NCI-H526 treated with DMSO at 0.1 percent for 48 hours (cell line): ENCODE data around the gene ACAD10.
A peak's percentile ranks its signal among the peaks of the same experiment; 100 is the strongest.
"Not testable (repeated sequence)": the region's sequence is repeated elsewhere in the genome, so short reads cannot be mapped to it uniquely, and the experiment has no call there.

Source experiments
- DNase-seq: peaks from one replicate; lab custom pipeline; 2025; lab: John Stamatoyannopoulos, UW

The ACAD10 gene

GRCh38 chr12:111687255-111687654 is 1.4 kb downstream of the ACAD10 start:
- no peak for DNase-seq

- no peak for DNase-seq
These were observed 2.1 kb downstream of the ACAD10 start for GRCh38 chr12:111687952-111688351.

GRCh38 chr12:111691262-111691661 is 5.4 kb downstream of the ACAD10 start:
- no peak for DNase-seq

- no peak for DNase-seq
These were observed 6.8 kb downstream of the ACAD10 start for GRCh38 chr12:111692575-111693210.

GRCh38 chr12:111693818-111694217 is 8.0 kb downstream of the ACAD10 start:
- DNase-seq: no peak

GRCh38 chr12:111699962-111700361 is 14.1 kb downstream of the ACAD10 start:
- DNase-seq: no peak

GRCh38 chr12:111705672-111706071 is 19.8 kb downstream of the ACAD10 start:
- DNase-seq: no peak

GRCh38 chr12:111706145-111706544 is 20.3 kb downstream of the ACAD10 start:
- no peak for DNase-seq

- DNase-seq: no peak
These were observed 29.4 kb downstream of the ACAD10 start for GRCh38 chr12:111715279-111715678.

- DNase-seq: not testable (repeated sequence)
These were observed 33.5 kb downstream of the ACAD10 start for GRCh38 chr12:111719316-111719715.

- no peak for DNase-seq
These were observed 34.6 kb downstream of the ACAD10 start for GRCh38 chr12:111720457-111720856.

- DNase-seq: not testable (repeated sequence)
These were observed 38.0 kb downstream of the ACAD10 start for GRCh38 chr12:111723646-111724360.

GRCh38 chr12:111728795-111729194 is 42.9 kb downstream of the ACAD10 start:
- no peak for DNase-seq

GRCh38 chr12:111730420-111730819 is 44.6 kb downstream of the ACAD10 start:
- DNase-seq: no peak

- no peak for DNase-seq
These were observed 46.9 kb downstream of the ACAD10 start for GRCh38 chr12:111732786-111733185.

GRCh38 chr12:111733340-111733915 is 47.6 kb downstream of the ACAD10 start:
- no peak for DNase-seq

- not testable (repeated sequence) for DNase-seq
These were observed 53.7 kb downstream of the ACAD10 start for GRCh38 chr12:111739524-111739923.

GRCh38 chr12:111741235-111741812 is 55.5 kb downstream of the ACAD10 start:
- no peak for DNase-seq

- peak; percentile 53 for DNase-seq
These were observed 59.4 kb downstream of the ACAD10 start for GRCh38 chr12:111745211-111745610.

GRCh38 chr12:111747333-111747732 is 61.5 kb downstream of the ACAD10 start:
- DNase-seq: no peak

GRCh38 chr12:111748151-111748672 is 62.4 kb downstream of the ACAD10 start:
- DNase-seq: no peak

- no peak for DNase-seq
These were observed 63.0 kb downstream of the ACAD10 start for GRCh38 chr12:111748867-111749266.

- no peak for DNase-seq
These were observed 63.5 kb downstream of the ACAD10 start for GRCh38 chr12:111749391-111749790.
